IPS-20b (cell line): ENCODE measurements around the gene CXCL12.

Experiments used
- H3K27ac ChIP-seq: one replicate; pipeline ENCODE4 v1.5.1; 2013; ENCODE audit warnings: low read length
- H3K27me3 ChIP-seq: 2 replicates; pipeline ENCODE4 v1.6.1; 2013; ENCODE audit warnings: mild to moderate bottlenecking, low read length, inconsistent platforms; ENCODE audit not compliant: insufficient read depth
- H3K36me3 ChIP-seq: 2 replicates; pipeline ENCODE4 v1.6.1; 2013; ENCODE audit warnings: low read depth, mild to moderate bottlenecking, inconsistent platforms, low read length, moderate library complexity; ENCODE audit not compliant: insufficient read depth
- H3K4me1 ChIP-seq: 2 replicates; pipeline ENCODE4 v1.6.1; 2013; ENCODE audit warnings: mild to moderate bottlenecking, control low read depth, inconsistent platforms, low read length, moderate library complexity; ENCODE audit not compliant: insufficient read depth
- H3K4me3 ChIP-seq: 2 replicates; pipeline ENCODE4 v1.5.1; 2013; ENCODE audit warnings: mild to moderate bottlenecking, low read length, inconsistent platforms
- H3K9ac ChIP-seq: 2 replicates; pipeline ENCODE4 v1.6.1; 2013; ENCODE audit warnings: low read depth, mild to moderate bottlenecking, inconsistent platforms, low read length, moderate library complexity
- H3K9me3 ChIP-seq: 2 replicates; pipeline ENCODE4 v1.6.1; 2013; ENCODE audit warnings: mild to moderate bottlenecking, low read depth, low read length, inconsistent platforms; ENCODE audit not compliant: insufficient read depth

CXCL12 gene

DNA sequence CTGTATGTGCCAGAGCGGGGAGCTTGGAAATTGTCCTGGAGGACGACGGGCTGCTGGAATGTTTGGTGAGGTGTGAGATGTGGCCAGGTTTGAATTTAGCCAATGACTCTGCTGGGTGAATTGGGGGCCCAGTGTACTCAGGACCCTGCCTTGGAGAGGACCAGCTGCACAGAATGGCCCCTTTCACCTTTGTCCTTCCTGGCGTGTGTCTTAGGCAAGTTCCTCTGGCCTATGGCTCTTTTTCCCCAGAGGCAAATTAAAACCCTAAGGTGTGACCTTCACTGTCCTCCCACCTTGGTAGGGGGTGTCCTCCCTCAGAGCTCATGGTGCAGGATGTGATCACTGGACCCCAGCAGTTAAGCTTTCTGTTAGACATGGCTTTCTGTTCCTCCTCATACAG, 47.8 kb downstream of the CXCL12 start:
- Histone ChIP-seq H3K36me3 (no peaks in the 10 kb centered on the region), H3K4me1 (peaks cover 6% of the 10 kb centered on the region), H3K9me3 (no peaks in the 10 kb centered on the region), H3K27ac (no peak overlapping the region), H3K27me3 (no peaks in the 10 kb centered on the region), H3K4me3 (no peak overlapping the region), H3K9ac (no peak overlapping the region)

- Histone ChIP-seq H3K4me3 (no peak overlapping the region), H3K9me3 (no peaks in the 10 kb centered on the region), H3K27ac (no peak overlapping the region), H3K4me1 (peaks cover 2% of the 10 kb centered on the region; the same call in 1 of the 2 replicates), H3K27me3 (no peaks in the 10 kb centered on the region), H3K9ac (no peak overlapping the region), H3K36me3 (no peaks in the 10 kb centered on the region)
These were observed 49.4 kb downstream of the CXCL12 start for GRCh38 chr10:44335330-44336021.

DNA sequence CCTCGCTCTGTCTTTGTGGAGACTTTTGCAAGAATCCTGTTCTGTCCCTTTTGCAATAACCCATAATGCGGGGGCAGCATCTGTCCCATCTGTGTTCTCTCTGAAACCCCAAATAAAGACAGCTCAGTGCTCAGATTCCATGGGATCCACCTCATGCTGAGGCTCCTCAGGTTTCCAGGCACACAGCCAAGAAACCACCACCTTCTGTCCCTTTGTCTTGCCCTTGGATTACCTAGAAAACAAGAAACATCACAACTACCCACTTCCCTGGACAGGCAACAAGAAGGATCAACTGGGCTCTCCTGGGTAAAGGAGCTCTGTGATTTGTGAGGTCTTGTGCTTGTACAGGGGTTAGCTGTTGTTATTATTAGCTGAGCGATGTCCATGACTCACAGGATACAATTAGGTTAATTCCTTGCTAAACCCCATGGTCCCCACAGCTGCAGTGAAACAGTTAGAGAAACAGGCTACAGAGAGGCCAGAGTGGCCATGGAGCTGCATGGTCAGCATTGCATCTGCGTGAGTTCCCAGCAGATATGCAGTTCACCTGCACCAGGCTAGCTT, 50.2 kb downstream of the CXCL12 start:
- Histone ChIP-seq H3K9ac (no peak overlapping the region), H3K4me3 (no peak overlapping the region), H3K27ac (no peak overlapping the region), H3K27me3 (no peaks in the 10 kb centered on the region), H3K4me1 (peaks cover 2% of the 10 kb centered on the region; the same call in 1 of the 2 replicates), H3K36me3 (no peaks in the 10 kb centered on the region), H3K9me3 (no peaks in the 10 kb centered on the region)

GRCh38 chr10:44334091-44334490, 50.8 kb downstream of the CXCL12 start:
- H3K4me1 ChIP-seq: peaks cover 2% of the 10 kb centered on the region; the same call in 1 of the 2 replicates
- no peak overlapping the region for H3K27ac ChIP-seq
- no peak overlapping the region for H3K4me3 ChIP-seq
- no peaks in the 10 kb centered on the region for H3K36me3 ChIP-seq
- no peaks in the 10 kb centered on the region for H3K27me3 ChIP-seq
- no peaks in the 10 kb centered on the region for H3K9me3 ChIP-seq
- no peak overlapping the region for H3K9ac ChIP-seq

- Histone ChIP-seq H3K4me3 (no peak overlapping the region), H3K27ac (no peak overlapping the region), H3K9ac (no peak overlapping the region), H3K27me3 (no peaks in the 10 kb centered on the region), H3K9me3 (no peaks in the 10 kb centered on the region), H3K4me1 (peaks cover 2% of the 10 kb centered on the region; the same call in 1 of the 2 replicates), H3K36me3 (no peaks in the 10 kb centered on the region)
These were observed 51.4 kb downstream of the CXCL12 start for GRCh38 chr10:44333511-44333910.

- no peak overlapping the region for H3K27ac ChIP-seq
- peaks cover 2% of the 10 kb centered on the region; the same call in 1 of the 2 replicates for H3K4me1 ChIP-seq
- no peaks in the 10 kb centered on the region for H3K36me3 ChIP-seq
- H3K27me3 ChIP-seq: no peaks in the 10 kb centered on the region
- H3K4me3 ChIP-seq: no peak overlapping the region
- no peak overlapping the region for H3K9ac ChIP-seq
- no peaks in the 10 kb centered on the region for H3K9me3 ChIP-seq
These were observed 52.4 kb downstream of the CXCL12 start for GRCh38 chr10:44332465-44332864.

GRCh38 chr10:44330431-44330830, 54.5 kb downstream of the CXCL12 start:
- peaks cover 2% of the 10 kb centered on the region; the same call in 1 of the 2 replicates for H3K4me1 ChIP-seq
- no peak overlapping the region for H3K9ac ChIP-seq
- no peak overlapping the region for H3K27ac ChIP-seq
- H3K27me3 ChIP-seq: no peaks in the 10 kb centered on the region
- no peaks in the 10 kb centered on the region for H3K9me3 ChIP-seq
- no peak overlapping the region for H3K4me3 ChIP-seq
- H3K36me3 ChIP-seq: no peaks in the 10 kb centered on the region

DNA sequence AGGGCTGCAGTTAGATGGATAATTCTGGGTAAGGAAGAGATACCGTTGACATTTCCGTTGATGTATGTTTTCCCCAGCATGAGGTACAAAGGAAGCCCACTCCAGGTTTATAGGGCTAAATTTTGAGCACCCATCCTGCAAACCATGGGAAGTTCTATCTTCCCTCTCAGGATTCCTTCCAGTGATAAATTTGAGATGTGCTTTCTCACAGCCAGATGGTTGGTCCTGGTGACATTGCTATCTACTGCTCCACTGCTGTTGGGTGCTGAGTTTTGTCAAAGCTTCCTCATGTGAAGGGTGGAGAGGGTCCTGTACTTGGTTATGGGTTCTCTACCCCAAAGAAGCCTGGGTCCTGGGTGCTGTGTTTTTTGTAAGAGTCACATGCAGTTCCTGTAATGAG, 57.4 kb downstream of the CXCL12 start:
- Histone ChIP-seq H3K36me3 (no peaks in the 10 kb centered on the region), H3K27me3 (no peaks in the 10 kb centered on the region), H3K4me1 (no peaks in the 10 kb centered on the region), H3K4me3 (no peak overlapping the region), H3K9ac (no peak overlapping the region), H3K9me3 (no peaks in the 10 kb centered on the region), H3K27ac (no peak overlapping the region)
